B cell (primary cell): ENCODE measurements around the gene CNGA3. TPM values are rescaled to one million over a fixed set of nuclear protein-coding genes. Genes with fewer than 3 reads are reported as not detected.

Source experiments
- ATAC-seq: fragments of 200-7000 bp; cut with Tn5 transposase; one replicate; pipeline ENCODE4 v1.10.0; 2021; ENCODE audit warnings: low read depth, mild to moderate bottlenecking, moderate number of reproducible peaks, moderate library complexity
- CTCF ChIA-PET: fragments of 350-600 bp; sonication (Branson Sonifier 250); formaldehyde crosslinking; loops from one replicate; lab custom pipeline; 2021; ENCODE audit warnings: antibody characterized with exemption, inconsistent platforms; lab: Charles Lee
- POLR2A ChIA-PET: fragments of 350-600 bp; sonication (Branson Sonifier 250); formaldehyde crosslinking; loops from one replicate; lab custom pipeline; 2021; ENCODE audit warnings: antibody characterized with exemption; lab: Charles Lee
- DNase-seq: peaks from one replicate; pipeline ENCODE4 v3.0.0; 2013
- H2AFZ ChIP-seq: 2 replicates; pipeline ENCODE4 v1.6.1; 2012; ENCODE audit warnings: mild to moderate bottlenecking, low read depth, low read length; ENCODE audit not compliant: insufficient read depth, poor library complexity, severe bottlenecking
- H3K27ac ChIP-seq, 2 donors: 1 replicate in 1 of 2; 2 replicates in 1 of 2; pipeline ENCODE4 v1.5.1; 2012 to 2013; ENCODE audit warnings: low read length in 2 of 2, mild to moderate bottlenecking in 2 of 2, moderate library complexity in 1 of 2
- H3K27me3 ChIP-seq, 4 experiments: fragments of 200-600 bp in 1 of 4; sonication (generic) in 1 of 4; replicated peaks in 1 of 4; 1 replicate in 2 of 4; 2 replicates in 2 of 4; pipeline versions ENCODE4 v1.6.1 to v1.7.0; 2013 to 2016; ENCODE audit warnings: low read length in 3 of 4, mild to moderate bottlenecking in 2 of 4, mixed read lengths in 1 of 4, moderate library complexity in 1 of 4; ENCODE audit not compliant: insufficient read depth in 4 of 4, control insufficient read depth in 3 of 4; ENCODE audit errors: control extremely low read depth in 1 of 4
- H3K36me3 ChIP-seq, 2 experiments: replicated peaks in 1 of 2; 1 replicate in 1 of 2; 2 replicates in 1 of 2; pipeline versions ENCODE4 v1.6.1 to v1.7.1; 2013; ENCODE audit warnings: low read length in 1 of 2; ENCODE audit not compliant: insufficient read depth in 2 of 2, control insufficient read depth in 1 of 2; ENCODE audit errors: control extremely low read depth in 1 of 2, extremely low read depth in 1 of 2
- H3K4me1 ChIP-seq, 2 donors: fragments of 200-600 bp in 1 of 2; sonication (generic) in 1 of 2; 1 replicate in 1 of 2; 2 replicates in 1 of 2; pipeline versions ENCODE4 v1.5.1 to v1.6.1; 2013 to 2017; ENCODE audit warnings: low read length in 2 of 2; ENCODE audit not compliant: control insufficient read depth in 2 of 2, insufficient read depth in 2 of 2
- H3K4me2 ChIP-seq: replicated peaks from 2 replicates; pipeline ENCODE3; 2012; ENCODE audit warnings: mild to moderate bottlenecking, low read depth, low read length; ENCODE audit not compliant: poor library complexity, severe bottlenecking
- H3K4me3 ChIP-seq, 5 experiments: fragments of 200-600 bp in 1 of 5; sonication (generic) in 1 of 5; 1 replicate in 3 of 5; 2 replicates in 2 of 5; pipeline versions ENCODE4 v1.5.1 to v1.7.0; 2011 to 2016; ENCODE audit warnings: low read length in 4 of 5, mild to moderate bottlenecking in 4 of 5, low read depth in 2 of 5, control low read depth in 1 of 5, moderate library complexity in 1 of 5; ENCODE audit not compliant: insufficient read depth in 1 of 5; ENCODE audit errors: control extremely low read depth in 1 of 5, extremely low read depth in 1 of 5
- H3K79me2 ChIP-seq: fragments of 200-600 bp; sonication (generic); one replicate; pipeline ENCODE4 v1.6.0; 2016; ENCODE audit warnings: low read length; ENCODE audit not compliant: control insufficient read depth, insufficient read depth
- H3K9ac ChIP-seq: fragments of 200-600 bp; sonication (generic); 2 replicates; pipeline ENCODE4 v1.6.1; 2017; ENCODE audit warnings: mild to moderate bottlenecking, low read length, moderate library complexity
- H3K9me3 ChIP-seq, 3 donors: one replicate each; pipeline versions ENCODE4 v1.6.1 to v1.7.1; 2013; ENCODE audit warnings: low read length in 2 of 3; ENCODE audit not compliant: control insufficient read depth in 2 of 3, insufficient read depth in 1 of 3; ENCODE audit errors: control extremely low read depth in 1 of 3
- H4K20me1 ChIP-seq: 2 replicates; pipeline ENCODE4 v1.6.0; 2012; ENCODE audit warnings: mild to moderate bottlenecking, low read length; ENCODE audit not compliant: insufficient read depth, control insufficient read depth, poor library complexity, severe bottlenecking
- H3K27ac Mint-ChIP-seq: one replicate; pipeline ENCODE4 v1.8.0; 2021; ENCODE audit warnings: mixed read lengths
- H3K27me3 Mint-ChIP-seq: one replicate; pipeline ENCODE4 v1.8.0; 2021; ENCODE audit warnings: mixed read lengths
- H3K4me1 Mint-ChIP-seq: one replicate; pipeline ENCODE4 v1.8.0; 2021; ENCODE audit warnings: mixed read lengths
- H3K4me3 Mint-ChIP-seq: one replicate; pipeline ENCODE4 v1.8.0; 2021; ENCODE audit warnings: mixed read lengths
- H3K9me3 Mint-ChIP-seq: one replicate; pipeline ENCODE4 v1.8.0; 2022; ENCODE audit warnings: mixed read lengths; ENCODE audit not compliant: insufficient read depth
- EZH2 ChIP-seq: IDR thresholded peaks from 2 replicates; pipeline ENCODE4 v1.6.1; 2012; ENCODE audit warnings: borderline replicate concordance, low read depth, mild to moderate bottlenecking, moderate library complexity, low read length; ENCODE audit not compliant: insufficient read depth, poor library complexity, severe bottlenecking
- WGBS: methylation state at CpG from one replicate; pipeline ENCODE4 v1.1.5; 2013; ENCODE audit warnings: missing lambda C conversion rate; ENCODE audit not compliant: insufficient coverage; 5-methylcytosine and 5-hydroxymethylcytosine counted together
- intact Hi-C: fragments of 100-400 bp; cut with micrococcal nuclease; formaldehyde crosslinking; loops from one replicate; pipeline ENCODE4 v1.10.0; 2022
- polyA plus RNA-seq: library from polyadenylated mRNA; depleted of rRNA; stranded (reverse); fragments of >200 nt; gene quantifications from 2 replicates; pipeline ENCODE4 v1.2.3, GENCODE V29; 2012
- total RNA-seq, 2 donors: library from RNA; stranded (reverse); fragments of 120-200 nt in 1 of 2; gene quantifications; 1 replicate in 1 of 2; 2 replicates in 1 of 2; pipeline versions ENCODE4 v1.2.3 to v1.2.4, GENCODE V29; 2013 to 2022
- TF ChIP-seq, protein P1 (sequence below): fragments of 200-600 bp; IDR thresholded peaks from one replicate; pipeline ENCODE4 v1.8.0; 2022; ENCODE audit warnings: antibody characterized with exemption, mild to moderate bottlenecking

The CNGA3 gene
- total and polyA plus RNA-seq, 2 donors (not counting 1 experiment from before 2014, with no cell fraction given), result not detected

DNA sequence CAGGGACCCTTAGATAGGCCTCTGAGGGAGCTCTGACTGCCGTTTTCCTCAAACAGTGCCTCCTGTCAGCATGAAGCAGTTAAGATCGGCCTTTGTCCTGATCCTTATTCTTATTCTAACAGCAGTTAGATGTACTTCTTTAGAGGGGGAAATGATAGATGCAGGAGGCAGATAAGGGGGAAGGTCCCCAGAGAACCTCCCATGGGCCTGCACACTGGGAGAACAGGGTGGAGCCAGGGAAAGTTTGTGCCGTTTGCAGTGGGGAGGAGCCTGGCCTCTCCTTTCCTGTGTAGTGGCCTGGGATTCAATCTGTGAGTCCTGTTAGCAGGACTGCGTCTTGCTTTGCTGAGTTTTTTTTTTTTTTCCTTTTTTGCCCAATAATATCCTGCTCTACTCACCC is 90.5 kb downstream of the CNGA3 start:
- H3K27me3 ChIP-seq, result no peaks in the 10 kb centered on the region
- no peaks in the 10 kb centered on the region for H4K20me1 ChIP-seq
- intact Hi-C loops, result no loop called here
- POLR2A ChIA-PET, result no interaction called here
- no peak overlapping the region for H3K4me3 Mint-ChIP-seq
- no peaks in the 10 kb centered on the region for H3K4me1 Mint-ChIP-seq
- no peak for TF ChIP-seq EZH2
- TF ChIP-seq, protein P1, sequence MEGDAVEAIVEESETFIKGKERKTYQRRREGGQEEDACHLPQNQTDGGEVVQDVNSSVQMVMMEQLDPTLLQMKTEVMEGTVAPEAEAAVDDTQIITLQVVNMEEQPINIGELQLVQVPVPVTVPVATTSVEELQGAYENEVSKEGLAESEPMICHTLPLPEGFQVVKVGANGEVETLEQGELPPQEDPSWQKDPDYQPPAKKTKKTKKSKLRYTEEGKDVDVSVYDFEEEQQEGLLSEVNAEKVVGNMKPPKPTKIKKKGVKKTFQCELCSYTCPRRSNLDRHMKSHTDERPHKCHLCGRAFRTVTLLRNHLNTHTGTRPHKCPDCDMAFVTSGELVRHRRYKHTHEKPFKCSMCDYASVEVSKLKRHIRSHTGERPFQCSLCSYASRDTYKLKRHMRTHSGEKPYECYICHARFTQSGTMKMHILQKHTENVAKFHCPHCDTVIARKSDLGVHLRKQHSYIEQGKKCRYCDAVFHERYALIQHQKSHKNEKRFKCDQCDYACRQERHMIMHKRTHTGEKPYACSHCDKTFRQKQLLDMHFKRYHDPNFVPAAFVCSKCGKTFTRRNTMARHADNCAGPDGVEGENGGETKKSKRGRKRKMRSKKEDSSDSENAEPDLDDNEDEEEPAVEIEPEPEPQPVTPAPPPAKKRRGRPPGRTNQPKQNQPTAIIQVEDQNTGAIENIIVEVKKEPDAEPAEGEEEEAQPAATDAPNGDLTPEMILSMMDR, result no peak
- ATAC-seq (no peak), DNase-seq (no peak)
- H3K4me1 ChIP-seq, result no peaks in the 10 kb centered on the region
- CTCF ChIA-PET, result no interaction called here
- H3K4me2 ChIP-seq, result no peak overlapping the region
- H3K27me3 Mint-ChIP-seq, result no peaks in the 10 kb centered on the region
- H3K9me3 ChIP-seq, result peaks cover 9 to 26% (median 11%) of the 10 kb centered on the region in 3 donors
- H3K27ac ChIP-seq, result no peak overlapping the region
- H3K9ac ChIP-seq, result no peak overlapping the region
- no peaks in the 10 kb centered on the region for H3K36me3 ChIP-seq
- no peaks in the 10 kb centered on the region for H3K79me2 ChIP-seq
- no peak overlapping the region for H3K4me3 ChIP-seq
- peaks cover 18% of the 10 kb centered on the region for H3K9me3 Mint-ChIP-seq
- no peak overlapping the region for H2AFZ ChIP-seq
- H3K27ac Mint-ChIP-seq, result no peak overlapping the region
- 81% methylated on average over 2 of the region's 4 CpGs for WGBS

DNA sequence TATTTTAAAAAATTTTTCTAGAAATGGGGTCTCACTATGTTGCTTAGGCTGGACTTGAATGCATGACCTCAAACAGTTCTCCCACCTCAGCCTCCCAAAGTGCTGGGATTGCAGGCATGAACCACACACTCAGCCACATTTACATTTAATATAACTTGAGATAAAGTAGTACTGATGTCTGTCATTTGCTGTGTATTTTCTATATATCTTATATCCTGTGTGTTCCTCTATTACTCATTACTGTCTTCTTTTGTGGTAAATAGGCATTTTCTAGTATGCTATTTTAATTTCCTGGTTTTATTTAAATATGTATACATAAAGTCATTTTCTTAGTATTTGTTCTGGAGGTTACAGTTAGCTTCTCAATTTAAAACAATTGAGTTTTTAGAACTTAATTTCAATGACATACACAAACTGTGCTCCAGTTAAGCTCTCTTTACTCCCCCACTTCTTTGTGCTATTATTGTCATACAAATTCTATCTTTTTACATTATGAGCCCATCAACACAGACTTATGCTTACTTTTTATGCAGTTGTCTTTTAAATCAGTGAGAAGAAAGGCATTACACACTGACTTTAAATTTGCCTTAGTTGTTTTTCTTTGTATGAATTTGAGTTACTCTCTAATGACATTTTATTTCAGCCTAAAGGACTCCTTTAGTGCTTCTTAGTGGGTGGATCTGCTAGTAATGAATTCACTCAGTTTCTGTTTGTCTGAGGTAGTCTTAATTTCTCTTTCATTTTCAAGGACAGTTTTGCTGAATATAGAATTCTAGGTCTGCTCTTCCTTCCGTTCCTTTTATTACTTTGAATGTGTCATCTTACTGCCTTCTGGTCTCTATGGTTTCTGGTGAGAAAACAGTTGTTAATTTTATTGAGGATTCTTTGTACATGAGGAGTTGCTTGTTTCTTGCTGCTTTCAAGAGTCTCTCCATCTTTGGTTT is 92.2 kb downstream of the CNGA3 start:
- H3K9me3 Mint-ChIP-seq, result peaks cover 12% of the 10 kb centered on the region
- Histone ChIP-seq H3K9ac (no peak overlapping the region), H3K79me2 (no peaks in the 10 kb centered on the region), H3K27ac (no peak overlapping the region), H3K4me1 (no peaks in the 10 kb centered on the region), H3K27me3 (no peaks in the 10 kb centered on the region), H3K36me3 (no peaks in the 10 kb centered on the region), H3K4me3 (no peak overlapping the region), H3K4me2 (no peak overlapping the region), H2AFZ (no peak overlapping the region), H3K9me3 (peaks cover 6 to 19% (median 11%) of the 10 kb centered on the region in 3 donors), H4K20me1 (no peaks in the 10 kb centered on the region)
- ChIA-PET CTCF (no interaction called here), POLR2A (no interaction called here)
- intact Hi-C loops, result no loop called here
- no peak for DNase-seq
- TF ChIP-seq EZH2, result no peak
- TF ChIP-seq, protein P1, result no peak
- no peak for ATAC-seq
- H3K27ac Mint-ChIP-seq, result no peak overlapping the region
- no peak overlapping the region for H3K4me3 Mint-ChIP-seq
- no peaks in the 10 kb centered on the region for H3K4me1 Mint-ChIP-seq
- no CpG with 5 or more reads among the region's 1 CpG for WGBS
- H3K27me3 Mint-ChIP-seq, result no peaks in the 10 kb centered on the region
